Ureter (tissue), 1 donor: ENCODE data around the gene CSK. TPM values are rescaled to one million over a fixed set of nuclear protein-coding genes. Genes with fewer than 3 reads are reported as not detected.
"Not testable (repeated sequence)": the region's sequence is repeated elsewhere in the genome, so short reads cannot be mapped to it uniquely, and the experiment has no call there.

ENCODE experiments used
- DNase-seq: peaks from one replicate; pipeline ENCODE4 v3.0.0-alpha.2; 2020; ENCODE audit warnings: low spot score
- total RNA-seq: library from RNA; stranded (reverse); gene quantifications from one replicate; pipeline ENCODE4 v1.2.4, GENCODE V29; 2023
- donor health status: DM: yes; HTN: yes; CAD: no.

CSK gene
- 61.6 TPM for total RNA-seq

DNA sequence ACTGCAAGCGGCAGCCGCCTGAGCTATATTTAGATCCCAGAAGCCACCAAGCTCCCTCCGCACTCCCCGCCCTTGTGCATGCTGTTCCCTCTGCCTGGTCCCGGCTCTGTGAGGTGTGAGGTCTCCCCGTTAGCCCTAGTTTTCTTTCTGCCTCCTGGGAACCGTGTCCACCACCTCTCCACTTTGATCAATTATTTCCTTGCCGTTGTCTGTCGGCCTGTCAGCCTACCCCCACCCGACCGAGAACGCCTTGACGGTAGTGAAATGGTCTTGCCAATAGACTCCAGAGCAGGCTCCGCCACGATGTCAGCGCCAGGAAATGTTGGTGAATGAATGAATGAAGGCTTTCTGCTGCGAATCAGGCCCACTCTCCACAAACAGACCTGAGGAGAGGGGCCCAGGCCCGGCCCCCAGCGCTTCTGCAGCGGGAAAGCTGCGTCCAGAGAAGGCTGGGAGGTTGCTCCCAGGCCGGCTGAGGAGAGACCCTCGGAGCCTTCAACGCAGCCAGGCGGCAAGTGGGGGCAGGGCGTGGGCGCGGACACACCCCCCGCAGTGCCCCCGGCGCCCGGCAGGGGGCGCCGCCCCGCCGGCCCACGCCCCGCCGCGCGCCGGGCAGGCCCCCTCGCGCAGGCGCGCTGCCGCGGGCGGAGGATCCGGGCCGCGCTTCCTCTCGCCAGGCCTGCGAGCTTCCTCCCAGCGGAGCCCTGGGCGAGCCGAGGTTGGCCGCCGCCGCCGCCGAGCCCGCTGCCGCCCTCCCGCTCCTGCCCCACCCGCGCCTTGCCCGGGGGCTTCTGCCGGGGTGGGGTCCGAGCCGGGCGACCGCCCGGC lies at the start of gene CSK:
Gene CSK, plus strand, starts transcription at position 650 of the 828 bp plus-strand sequence. CDS start 16,218 bp downstream, outside the sequence.
- DNase-seq, result no peak

DNA sequence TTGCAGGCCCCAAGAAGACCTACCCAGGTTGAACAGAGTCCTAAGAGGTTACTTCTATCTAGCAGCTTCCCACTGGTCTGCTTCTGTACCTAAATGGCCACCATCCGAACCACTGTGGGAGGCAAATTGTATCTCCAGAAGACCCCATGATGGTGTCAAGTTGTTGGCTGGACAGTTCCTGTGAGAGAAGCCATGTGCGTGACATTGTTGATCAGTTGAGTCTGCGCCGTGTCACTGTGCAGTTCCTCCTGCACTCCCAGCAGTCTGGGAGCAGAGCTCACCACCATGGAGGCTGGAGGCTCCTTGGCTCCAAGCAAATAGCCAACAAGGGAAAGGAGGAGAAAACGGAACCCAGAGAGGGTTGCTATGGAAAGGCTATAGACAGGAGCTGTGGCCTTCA lies 49.0 kb upstream of the CSK start:
- DNase-seq, result no peak

DNA sequence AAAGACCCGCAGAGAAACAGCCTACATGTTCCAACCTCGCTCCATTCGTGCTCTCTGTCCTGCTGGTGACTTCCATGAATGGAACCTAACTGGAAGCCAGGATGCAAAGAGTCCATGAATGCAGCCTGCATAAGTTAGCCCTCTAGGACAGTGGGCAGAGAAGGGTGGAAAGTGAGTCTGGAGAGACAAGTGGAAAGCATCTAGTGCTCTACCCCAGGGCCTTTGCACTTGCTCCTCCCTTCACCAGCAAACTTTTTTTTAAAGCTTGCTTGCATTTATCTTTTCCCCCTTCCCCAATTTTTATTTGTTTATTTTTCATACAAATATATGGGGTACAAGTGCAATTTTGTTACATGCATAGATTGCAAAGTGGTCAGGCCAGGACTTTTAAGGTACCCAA lies 48.6 kb upstream of the CSK start:
- no peak for DNase-seq

DNA sequence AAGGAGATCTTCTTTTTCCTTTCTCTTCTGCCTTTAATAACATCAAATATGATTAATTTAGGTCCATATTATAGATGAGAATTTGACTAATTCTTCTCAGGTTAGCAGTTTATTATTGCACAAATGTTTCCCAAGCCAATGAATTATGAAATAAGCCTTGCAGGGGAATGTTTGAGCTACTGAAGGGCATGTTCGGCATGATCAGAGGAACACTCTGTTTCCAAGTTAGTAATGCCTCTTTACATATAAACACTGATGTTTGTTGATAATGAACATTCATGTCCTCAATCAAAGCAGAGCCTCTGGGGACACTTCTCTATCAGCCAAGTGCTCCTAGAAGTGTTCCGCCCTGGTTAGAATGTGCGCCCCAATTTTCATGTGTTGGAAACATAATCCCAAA lies 46.6 kb upstream of the CSK start:
- no peak for DNase-seq

DNA sequence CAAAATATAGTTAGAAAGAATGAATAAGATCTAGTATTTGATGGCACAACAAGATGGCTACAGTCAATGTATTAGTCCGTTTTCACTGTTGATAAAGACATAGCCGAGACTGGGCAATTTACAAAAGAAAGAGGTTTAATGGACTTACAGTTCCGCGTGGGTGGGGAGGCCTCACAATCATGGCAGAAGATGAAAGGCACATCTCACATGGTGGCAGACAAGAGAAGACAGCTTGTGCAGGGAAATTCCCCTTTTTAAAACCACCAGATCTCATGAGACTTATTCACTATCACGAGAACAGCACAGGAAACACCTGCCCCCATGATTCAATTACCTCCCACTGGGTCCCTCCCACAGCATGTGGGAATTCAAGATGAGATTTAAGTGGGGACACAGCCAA lies 43.6 kb upstream of the CSK start:
- DNase-seq, result not testable (repeated sequence)

DNA sequence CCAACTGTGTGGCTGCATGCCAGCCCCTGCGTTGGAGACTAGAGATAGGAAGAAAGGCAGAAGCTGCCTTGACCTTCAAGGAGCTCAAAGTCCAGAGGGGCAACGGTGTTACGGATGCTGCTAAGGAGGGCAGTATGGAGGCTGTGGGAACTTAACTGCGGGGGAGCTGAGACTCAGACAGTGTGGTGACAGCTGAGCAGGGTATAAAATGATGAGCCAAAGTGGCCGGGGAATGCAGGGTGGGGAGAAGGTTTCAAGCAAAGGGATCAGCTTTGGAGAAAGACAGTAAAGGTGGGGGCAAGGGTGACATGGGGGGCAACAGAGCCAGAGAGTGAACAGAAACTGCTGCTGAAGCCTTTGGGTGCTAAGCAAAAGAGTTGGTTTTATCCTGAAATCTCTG lies 39.5 kb upstream of the CSK start:
- no peak for DNase-seq

DNA sequence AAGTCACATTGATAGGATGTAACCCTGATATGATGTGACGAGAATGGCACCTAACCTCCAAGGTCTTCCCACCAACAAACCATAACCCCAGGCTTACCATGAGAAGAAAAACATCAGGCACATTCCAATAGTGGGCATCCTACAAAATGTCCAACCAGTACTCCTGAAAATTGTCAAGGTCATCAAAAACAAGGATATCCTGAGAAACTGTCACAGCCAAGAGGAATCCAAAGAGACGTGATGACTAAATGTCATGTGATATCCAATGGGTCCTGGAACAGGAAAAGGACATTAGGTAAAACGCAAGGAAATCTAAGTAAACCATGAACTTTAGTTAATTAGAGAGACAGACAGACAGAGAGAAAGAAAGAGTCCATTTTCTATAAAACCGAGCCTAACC lies 35.5 kb upstream of the CSK start:
- no peak for DNase-seq

DNA sequence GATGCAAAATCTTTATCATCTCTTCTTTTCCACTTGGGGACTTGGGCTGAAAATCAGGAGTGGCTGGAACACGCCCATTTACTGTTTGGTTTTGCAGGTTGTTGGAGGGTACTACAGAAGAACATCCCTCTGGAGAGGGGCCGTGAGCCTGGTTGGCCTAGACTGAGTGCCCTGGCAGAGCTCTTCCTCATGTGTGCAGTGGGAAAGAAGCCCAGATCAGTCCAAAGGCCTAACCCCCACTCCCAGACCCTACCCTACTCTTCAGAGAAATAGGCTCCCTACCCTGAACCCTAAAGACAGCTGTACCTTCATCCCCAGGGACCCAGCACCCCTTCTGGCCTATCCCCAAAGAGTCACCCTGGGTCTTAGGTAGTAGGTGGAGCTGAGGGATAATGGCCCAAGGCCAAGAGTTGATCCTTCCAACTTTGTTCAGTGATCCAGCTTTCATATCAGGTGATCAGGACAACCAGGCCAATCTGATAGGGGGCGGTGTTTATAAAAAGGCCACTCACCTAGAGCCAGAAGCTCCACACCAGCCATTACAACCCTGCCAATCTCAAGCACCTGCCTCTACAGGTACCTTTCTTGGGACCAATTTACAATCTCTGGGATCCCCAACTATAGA lies 33.4 kb upstream of the CSK start, which contains the start of gene CYP1A2:
Gene CYP1A2, plus strand, starts transcription at position 524 of the 625 bp plus-strand sequence. CDS start 894 bp downstream, outside the sequence.
- DNase-seq, result no peak

DNA sequence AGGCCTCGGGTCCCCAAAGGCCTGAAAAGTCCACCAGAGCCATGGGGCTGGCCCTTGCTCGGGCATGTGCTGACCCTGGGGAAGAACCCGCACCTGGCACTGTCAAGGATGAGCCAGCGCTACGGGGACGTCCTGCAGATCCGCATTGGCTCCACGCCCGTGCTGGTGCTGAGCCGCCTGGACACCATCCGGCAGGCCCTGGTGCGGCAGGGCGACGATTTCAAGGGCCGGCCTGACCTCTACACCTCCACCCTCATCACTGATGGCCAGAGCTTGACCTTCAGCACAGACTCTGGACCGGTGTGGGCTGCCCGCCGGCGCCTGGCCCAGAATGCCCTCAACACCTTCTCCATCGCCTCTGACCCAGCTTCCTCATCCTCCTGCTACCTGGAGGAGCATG lies 32.0 kb upstream of the CSK start:
- DNase-seq, result no peak

DNA sequence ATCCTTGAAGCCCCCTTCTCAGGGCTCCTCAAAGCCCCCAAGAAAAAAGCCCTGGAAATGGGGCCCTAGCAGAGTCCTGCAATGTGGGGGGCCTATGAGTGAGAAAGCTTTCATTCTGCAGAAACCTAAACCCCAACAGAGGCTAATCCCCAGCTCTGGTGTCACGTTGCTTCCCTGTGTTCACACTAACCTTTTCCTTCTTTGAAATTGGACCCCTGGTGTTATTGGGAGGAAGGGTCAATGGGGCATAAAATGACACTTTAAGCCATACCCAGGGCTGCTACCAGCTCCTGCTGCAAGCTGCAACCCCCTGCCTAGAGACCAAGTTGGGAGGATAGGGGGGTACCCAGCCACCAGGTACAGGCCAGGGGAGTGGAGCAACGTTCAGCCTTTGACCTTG lies 31.1 kb upstream of the CSK start:
- DNase-seq, result no peak

DNA sequence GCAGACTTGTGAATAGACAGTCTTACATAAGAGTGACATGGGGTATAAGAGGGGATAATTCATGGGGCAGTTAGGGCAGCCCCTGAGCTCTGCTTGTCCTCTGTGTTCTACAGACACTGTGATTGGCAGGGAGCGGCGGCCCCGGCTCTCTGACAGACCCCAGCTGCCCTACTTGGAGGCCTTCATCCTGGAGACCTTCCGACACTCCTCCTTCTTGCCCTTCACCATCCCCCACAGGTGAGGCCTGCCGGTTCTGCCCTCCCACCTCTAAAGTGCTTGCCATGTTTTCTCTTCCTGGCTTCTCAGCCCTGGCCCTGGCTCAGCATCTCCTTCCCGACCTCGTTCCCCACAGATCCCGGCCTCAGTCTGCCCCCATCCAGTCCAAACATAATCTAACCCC lies 29.9 kb upstream of the CSK start:
- DNase-seq, result no peak

DNA sequence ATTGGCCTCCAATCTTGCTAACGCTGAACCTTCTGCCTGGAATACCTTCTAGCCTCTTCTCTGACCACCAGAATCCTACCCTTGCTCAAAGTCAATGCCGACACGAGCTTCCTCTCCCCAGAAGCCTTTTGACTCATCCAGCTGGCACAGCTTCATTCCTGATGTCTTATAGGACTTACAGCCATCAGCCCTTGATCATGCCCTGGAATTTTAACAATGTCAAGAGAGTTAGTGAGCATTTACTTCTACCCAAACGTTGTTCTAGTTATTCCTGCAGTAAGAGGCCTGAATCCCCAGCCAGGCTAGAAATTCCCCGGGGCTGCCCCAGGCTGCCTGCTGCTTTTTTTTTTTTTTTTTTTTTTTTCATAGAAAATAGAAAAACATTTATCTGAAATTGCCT lies 29.3 kb upstream of the CSK start:
- no peak for DNase-seq

DNA sequence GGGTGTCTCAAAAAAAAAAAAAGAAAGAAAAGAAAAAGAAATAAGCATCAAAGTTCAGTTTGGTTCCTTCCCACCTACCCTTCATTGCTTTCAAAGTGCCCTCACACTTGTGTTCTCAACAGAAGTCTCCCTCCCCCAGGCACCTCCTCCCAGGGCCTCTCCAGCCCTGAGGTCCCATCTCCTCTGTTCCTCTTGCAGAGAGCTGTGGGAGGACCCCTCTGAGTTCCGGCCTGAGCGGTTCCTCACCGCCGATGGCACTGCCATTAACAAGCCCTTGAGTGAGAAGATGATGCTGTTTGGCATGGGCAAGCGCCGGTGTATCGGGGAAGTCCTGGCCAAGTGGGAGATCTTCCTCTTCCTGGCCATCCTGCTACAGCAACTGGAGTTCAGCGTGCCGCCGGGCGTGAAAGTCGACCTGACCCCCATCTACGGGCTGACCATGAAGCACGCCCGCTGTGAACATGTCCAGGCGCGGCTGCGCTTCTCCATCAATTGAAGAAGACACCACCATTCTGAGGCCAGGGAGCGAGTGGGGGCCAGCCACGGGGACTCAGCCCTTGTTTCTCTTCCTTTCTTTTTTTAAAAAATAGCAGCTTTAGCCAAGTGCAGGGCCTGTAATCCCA lies 27.2 kb upstream of the CSK start:
- DNase-seq, result no peak

DNA sequence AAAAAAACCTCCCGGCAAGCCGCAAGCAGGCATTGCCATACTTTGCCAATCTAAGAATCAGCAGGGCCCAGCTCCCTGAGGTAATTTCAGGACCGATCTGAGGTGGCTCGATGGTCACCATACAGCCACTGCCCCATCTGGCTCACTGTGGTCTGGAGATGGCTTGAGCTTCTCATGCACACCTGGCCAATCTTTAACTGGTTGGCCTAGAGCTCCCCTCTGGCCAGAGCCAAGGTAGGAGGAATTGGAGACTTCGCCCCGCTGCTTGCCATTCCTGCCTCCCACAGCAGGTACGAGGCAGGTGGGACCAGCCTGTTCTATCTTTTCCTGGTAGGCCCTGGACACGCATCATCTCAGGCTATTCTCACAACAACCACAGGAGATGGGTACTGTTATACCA lies 23.1 kb upstream of the CSK start:
- DNase-seq, result no peak

DNA sequence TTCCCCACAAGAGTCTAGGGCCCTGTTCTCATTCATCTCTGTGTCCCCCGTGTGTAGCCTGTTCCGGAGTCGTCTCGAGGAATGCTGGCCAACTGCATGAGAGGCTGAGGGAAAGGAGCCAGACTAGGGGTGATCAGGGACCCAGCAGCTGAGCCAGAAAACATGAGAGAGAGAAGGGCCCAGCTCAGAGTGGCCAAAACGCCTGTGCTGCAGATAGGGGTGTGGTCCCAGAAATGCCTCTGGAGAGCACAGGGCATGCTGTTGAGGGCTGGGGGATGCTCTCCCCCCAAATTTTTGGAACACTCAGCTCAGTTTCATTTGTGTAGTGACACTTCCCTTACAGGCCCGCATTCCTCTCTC lies 19.1 kb upstream of the CSK start:
- DNase-seq, result no peak

DNA sequence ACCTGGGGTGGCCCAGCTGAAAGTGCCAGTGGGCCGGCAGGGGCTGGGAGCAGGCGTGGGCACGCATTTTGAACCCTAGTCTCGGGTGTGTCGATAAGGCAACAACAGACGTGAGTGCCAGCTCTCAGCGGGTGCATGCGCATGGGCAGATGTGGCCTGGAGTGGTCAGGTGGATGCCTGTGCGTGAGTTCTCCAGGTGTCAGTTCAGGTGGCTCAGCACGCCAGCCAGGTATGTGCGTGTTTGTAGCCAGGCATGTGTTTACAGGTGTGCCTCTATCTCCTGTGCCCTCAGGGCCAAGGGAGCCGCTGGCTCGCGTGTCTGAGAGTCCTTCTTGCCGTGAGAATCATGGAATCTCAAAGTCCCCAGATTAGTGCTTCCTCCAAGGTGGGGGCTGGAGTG lies 18.5 kb upstream of the CSK start:
- DNase-seq, result no peak

DNA sequence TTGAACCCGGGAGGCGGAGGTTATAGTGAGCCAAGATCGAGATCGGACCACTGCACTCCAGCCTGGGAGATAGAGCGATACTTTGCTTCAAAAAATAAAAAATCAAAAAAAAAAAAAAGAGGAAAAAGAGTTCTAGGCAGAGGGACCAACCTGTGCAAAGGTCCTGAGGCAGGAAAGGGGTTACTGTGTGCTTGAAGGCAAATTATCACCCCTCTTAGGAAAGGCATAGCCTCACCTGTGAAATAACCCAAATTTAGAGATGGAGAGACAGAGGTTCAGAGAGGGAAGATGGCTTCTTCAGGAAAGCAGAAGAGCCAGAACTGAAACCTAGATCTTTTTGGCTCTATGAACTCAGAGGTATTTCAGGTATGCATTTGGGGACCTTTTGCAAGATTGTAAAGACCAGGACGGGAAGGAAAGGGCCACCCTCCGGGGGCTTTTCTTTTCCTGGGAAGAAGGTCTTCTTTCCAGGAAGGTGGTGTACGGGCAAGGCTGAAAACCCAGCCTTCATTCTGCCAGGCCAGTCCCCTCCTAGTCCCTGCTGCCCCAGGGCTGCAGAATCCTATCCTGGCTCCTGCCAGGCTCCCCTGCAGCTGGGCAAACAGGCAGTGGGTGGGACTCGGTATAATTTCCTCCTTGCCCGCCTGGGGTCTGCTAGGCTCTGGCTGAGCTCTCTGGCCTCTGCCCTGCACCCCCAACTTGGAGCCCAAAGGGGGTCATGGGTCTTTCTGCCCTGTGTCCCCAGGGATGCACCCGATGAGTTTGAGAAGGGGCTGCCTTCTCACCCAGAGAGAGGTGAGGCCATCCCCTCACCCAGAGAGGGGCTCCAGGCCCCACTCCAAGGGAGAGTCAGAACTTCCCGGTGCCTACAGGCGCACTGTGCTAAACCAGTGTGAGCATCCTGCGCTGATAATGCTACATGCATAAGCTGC lies 14.4 kb upstream of the CSK start:
- DNase-seq, result no peak

DNA sequence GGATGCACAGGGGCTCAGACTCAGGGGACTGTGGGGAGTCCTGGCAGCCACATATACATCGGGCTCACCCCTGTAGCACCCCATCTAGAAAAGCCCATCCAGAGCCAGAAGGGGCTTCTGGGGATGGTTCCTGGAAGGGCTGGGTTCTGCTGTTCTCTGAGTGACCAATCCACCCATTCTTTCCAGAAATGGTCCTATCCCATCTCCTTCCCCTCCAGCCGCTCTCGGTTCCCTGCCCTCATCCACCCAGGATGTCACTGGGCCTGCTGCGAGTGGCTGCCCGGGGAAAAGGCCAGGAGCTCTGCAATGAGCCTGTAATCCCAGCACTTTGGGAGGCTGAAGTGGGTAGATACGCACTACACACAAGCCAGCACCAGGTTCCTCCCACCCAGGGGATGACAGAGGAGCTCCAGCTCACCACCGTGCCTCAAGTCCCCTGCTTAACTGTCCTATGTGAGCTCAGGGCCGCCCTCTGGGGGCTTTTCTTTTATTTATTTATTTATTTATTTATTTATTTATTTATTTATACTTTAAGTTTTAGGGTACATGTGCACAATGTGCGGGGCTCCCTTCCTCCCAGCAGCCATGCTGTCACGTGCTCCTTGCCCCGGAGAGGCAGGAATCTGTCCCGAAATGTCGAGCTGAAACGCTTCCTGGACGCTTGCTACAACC lies 13.6 kb upstream of the CSK start:
- no peak for DNase-seq

DNA sequence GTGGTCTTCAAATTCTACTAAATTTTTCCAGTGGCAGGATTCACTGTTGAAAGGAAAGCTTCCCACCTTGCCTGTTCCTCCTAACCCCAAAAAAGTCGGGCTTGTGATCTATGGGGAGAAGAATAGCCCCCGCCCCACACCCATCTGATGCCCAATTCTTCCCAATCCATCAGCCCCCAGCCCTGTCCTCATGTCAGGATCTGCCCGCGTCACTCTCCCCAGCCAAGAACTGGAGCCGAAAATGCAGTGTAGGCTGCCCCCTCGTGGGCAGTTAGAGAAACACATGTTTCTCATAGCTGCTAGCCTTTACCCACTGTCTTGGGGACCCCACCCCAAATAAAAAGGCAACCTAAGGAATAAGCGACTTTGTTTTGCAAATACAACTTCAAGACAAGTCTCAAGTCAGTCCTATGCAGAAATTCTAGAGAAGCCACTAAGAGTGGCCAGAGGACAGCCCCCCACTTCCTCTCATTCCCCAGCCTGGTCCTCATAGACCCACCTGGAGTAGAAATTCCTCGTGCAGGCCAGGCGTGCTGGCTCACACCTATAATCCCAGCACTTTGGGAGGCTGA lies 13.0 kb upstream of the CSK start:
- no peak for DNase-seq

DNA sequence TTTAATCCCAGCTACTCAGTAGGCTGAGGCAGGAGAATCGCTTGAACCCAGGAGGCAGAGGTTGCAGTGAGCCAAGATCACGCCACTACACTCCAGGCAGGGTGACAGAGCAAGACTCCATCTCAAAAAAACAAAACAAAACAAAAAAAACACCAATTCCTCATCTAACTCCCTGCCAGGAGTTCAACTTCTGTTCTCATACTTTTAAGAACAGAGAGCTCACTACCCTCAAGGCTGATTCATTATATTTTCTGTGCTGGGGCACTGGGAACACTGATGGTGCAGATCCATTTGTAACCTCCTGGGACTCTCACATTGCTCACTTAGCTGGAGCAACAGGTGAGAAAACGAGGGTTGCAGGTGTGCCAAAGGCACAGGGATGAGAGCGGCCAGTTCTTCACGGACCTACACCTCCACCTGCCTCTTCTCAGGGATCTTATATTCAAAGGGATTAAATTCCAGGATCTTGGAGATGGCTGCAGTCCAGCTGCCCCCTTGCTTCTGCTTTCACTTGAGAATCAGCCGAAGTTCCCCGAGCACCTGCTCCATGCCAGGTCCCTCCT lies 12.3 kb upstream of the CSK start:
- DNase-seq, result no peak
